Calu3 (cell line): ENCODE data around the gene DNAH9. TPM values are rescaled to one million over a fixed set of nuclear protein-coding genes. Genes with fewer than 3 reads are reported as not detected.

Source experiments
- BruUV-seq: library from RNA; stranded (reverse); fragments of 400-500 nt; replicated peaks from 2 replicates; lab custom pipeline; 2021; lab: Mats Ljungman, UMichigan
- CTCF ChIA-PET: fragments of 300-600 bp; sonication (Branson Sonifier 250); formaldehyde crosslinking; loops from one replicate; lab custom pipeline; 2022; ENCODE audit warnings: antibody characterized with exemption; lab: Charles Lee
- DNase-seq: peaks from one replicate; pipeline ENCODE4 v3.0.0; 2022
- H3K27ac Mint-ChIP-seq: one replicate; pipeline ENCODE4 v1.8.0; 2022; ENCODE audit warnings: mixed read lengths; ENCODE audit not compliant: unreplicated experiment
- H3K27me3 Mint-ChIP-seq: one replicate; pipeline ENCODE4 v1.8.0; 2022; ENCODE audit warnings: mixed read lengths; ENCODE audit not compliant: unreplicated experiment
- H3K36me3 Mint-ChIP-seq: one replicate; pipeline ENCODE4 v1.8.0; 2022; ENCODE audit warnings: mild to moderate bottlenecking, moderate library complexity, mixed read lengths; ENCODE audit not compliant: insufficient read depth, unreplicated experiment
- H3K4me1 Mint-ChIP-seq: one replicate; pipeline ENCODE4 v1.8.0; 2022; ENCODE audit warnings: mild to moderate bottlenecking, low read depth, mixed read lengths; ENCODE audit not compliant: unreplicated experiment
- H3K4me3 Mint-ChIP-seq: one replicate; pipeline ENCODE4 v1.8.0; 2022; ENCODE audit warnings: mild to moderate bottlenecking, low read depth, moderate library complexity, mixed read lengths; ENCODE audit not compliant: unreplicated experiment
- H3K9me3 Mint-ChIP-seq: one replicate; pipeline ENCODE4 v1.8.0; 2022; ENCODE audit warnings: low read depth, mixed read lengths; ENCODE audit not compliant: unreplicated experiment
- CTCF ChIP-seq: fragments of 200-600 bp; IDR thresholded peaks from one replicate; pipeline ENCODE4 v1.8.0; 2022; ENCODE audit warnings: antibody characterized with exemption; ENCODE audit not compliant: unreplicated experiment
- intact Hi-C: fragments of 100-400 bp; cut with micrococcal nuclease; formaldehyde crosslinking; loops from one replicate; pipeline ENCODE4 v1.10.0; 2022; ENCODE audit not compliant: unreplicated experiment
- total RNA-seq: library from RNA; stranded (reverse); gene quantifications from 2 replicates; pipeline ENCODE4 v1.2.3, GENCODE V29; 2022

DNAH9 gene
- total RNA-seq, 1 experiment from 2014 or later: 0.19 TPM

- BruUV-seq: no TSS peak
- Mint-ChIP-seq H3K9me3 (peaks cover 16% of the 10 kb centered on the region), H3K4me3 (no peak overlapping the region), H3K27me3 (no peaks in the 10 kb centered on the region), H3K4me1 (no peaks in the 10 kb centered on the region), H3K36me3 (no peaks in the 10 kb centered on the region), H3K27ac (no peak overlapping the region)
- DNase-seq: no peak
- CTCF ChIA-PET: no interaction called here
- intact Hi-C loops: no loop called here
- TF ChIP-seq CTCF: no peak
Measured at GRCh38 chr17:11855306-11855705, 257.0 kb downstream of the DNAH9 start.

DNA sequence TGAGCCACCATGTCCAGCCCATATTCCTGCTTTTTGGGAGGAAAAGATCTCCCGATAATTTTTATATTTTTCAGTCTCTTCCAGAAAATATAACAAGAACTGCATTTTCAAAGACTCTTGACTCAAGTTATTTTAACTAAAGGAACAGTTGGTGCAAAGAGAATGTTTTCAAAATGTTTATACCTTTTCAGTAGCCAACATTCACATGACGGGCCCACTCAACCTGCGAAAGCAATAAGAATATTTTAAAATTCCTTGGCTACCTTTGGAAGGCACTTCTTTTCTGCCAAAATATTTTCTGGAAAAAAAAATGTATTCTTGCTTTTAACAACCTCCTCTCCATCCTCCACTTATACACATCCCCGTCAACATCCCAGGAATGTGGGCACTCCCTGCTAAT lies 258.7 kb downstream of the DNAH9 start:
- no peak for TF ChIP-seq CTCF
- no TSS peak for BruUV-seq
- H3K27ac Mint-ChIP-seq: no peak overlapping the region
- no peaks in the 10 kb centered on the region for H3K36me3 Mint-ChIP-seq
- CTCF ChIA-PET: no interaction called here
- no peaks in the 10 kb centered on the region for H3K27me3 Mint-ChIP-seq
- intact Hi-C loops: no loop called here
- DNase-seq: no peak
- peaks cover 12% of the 10 kb centered on the region for H3K9me3 Mint-ChIP-seq
- H3K4me3 Mint-ChIP-seq: no peak overlapping the region
- no peaks in the 10 kb centered on the region for H3K4me1 Mint-ChIP-seq

- intact Hi-C loops: no loop called here
- TF ChIP-seq CTCF: no peak
- BruUV-seq: no TSS peak
- no peak for DNase-seq
- Mint-ChIP-seq H3K27me3 (no peaks in the 10 kb centered on the region), H3K4me3 (no peak overlapping the region), H3K9me3 (peaks cover 13% of the 10 kb centered on the region), H3K36me3 (no peaks in the 10 kb centered on the region), H3K4me1 (no peaks in the 10 kb centered on the region), H3K27ac (no peak overlapping the region)
- CTCF ChIA-PET: no interaction called here
Measured at GRCh38 chr17:11869680-11870394, 271.6 kb downstream of the DNAH9 start.

DNA sequence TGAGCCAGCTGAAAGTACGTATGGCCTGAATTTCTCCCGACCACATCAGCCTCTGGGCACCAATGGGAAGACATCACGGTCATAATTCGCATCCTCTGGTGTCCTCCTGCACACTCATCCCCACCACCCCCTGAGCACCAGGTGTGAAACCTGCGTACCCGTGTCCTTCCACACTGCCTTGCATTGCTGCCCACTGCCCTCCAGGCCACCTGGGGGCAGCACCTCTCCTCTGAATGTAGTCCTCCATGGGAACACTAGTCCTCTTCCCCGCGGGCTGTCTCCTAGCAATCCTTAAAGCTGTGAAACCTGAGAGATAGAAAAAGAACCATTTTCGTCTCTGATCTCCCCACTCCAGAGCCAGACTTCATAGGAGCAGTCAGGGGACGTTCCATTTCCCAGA lies 273.5 kb downstream of the DNAH9 start:
- CTCF ChIA-PET: no interaction called here
- Mint-ChIP-seq H3K36me3 (no peaks in the 10 kb centered on the region), H3K4me1 (no peaks in the 10 kb centered on the region), H3K27me3 (no peaks in the 10 kb centered on the region), H3K27ac (no peak overlapping the region), H3K4me3 (no peak overlapping the region), H3K9me3 (peaks cover 12% of the 10 kb centered on the region)
- DNase-seq: no peak
- BruUV-seq: no TSS peak
- intact Hi-C loops: no loop called here
- no peak for TF ChIP-seq CTCF
